ENCODE results near the gene LHFPL3. TPM values are rescaled to one million over a fixed set of nuclear protein-coding genes. Genes with fewer than 3 reads are reported as not detected.

LHFPL3 gene
- total RNA-seq, 1 experiment from 2014 or later, result not detected

- H3K36me3 ChIP-seq (ENCODE audit: insufficient read depth, low read length, poor library complexity, severe bottlenecking), result no peaks in the 10 kb centered on the region
- no peaks in the 10 kb centered on the region for H3K9me3 ChIP-seq (ENCODE audit: low read depth, low read length, poor library complexity, severe bottlenecking)
- no TSS peak for BruUV-seq (replicated peaks)
- H3K27me3 ChIP-seq (replicated peaks; ENCODE audit: insufficient read depth, low read depth, low read length, poor library complexity), result peaks cover 3% of the 10 kb centered on the region
- DNase-seq (ENCODE audit: low spot score), result no peak
- TF ChIP-seq CTCF (conservative IDR thresholded peaks at IDR 0.05; ENCODE audit: low read depth, low read length) (no peak), EZH2 (IDR thresholded peaks at IDR 0.05; ENCODE audit: borderline replicate concordance, low read depth, low read length, poor library complexity, severe bottlenecking) (no peak)
- no peaks in the 10 kb centered on the region for H3K4me1 ChIP-seq (ENCODE audit: insufficient read depth, low read length, poor library complexity, severe bottlenecking)
- no peak overlapping the region for H3K27ac ChIP-seq (ENCODE audit: low read depth, low read length, poor library complexity, severe bottlenecking)
- no peak overlapping the region for H3K4me3 ChIP-seq (ENCODE audit: low read depth, low read length, poor library complexity, severe bottlenecking)
- ChIA-PET CTCF (no interaction called here), POLR2A (ENCODE audit: low non-redundant PET) (no interaction called here)
- intact Hi-C loops (cut with micrococcal nuclease; ENCODE audit: unreplicated experiment), result no loop called here
Measured at GRCh38 chr7:104825099-104825498, 496.7 kb downstream of the LHFPL3 start.

- no peak for TF ChIP-seq EZH2 (IDR thresholded peaks at IDR 0.05; ENCODE audit: borderline replicate concordance, low read depth, low read length, poor library complexity, severe bottlenecking)
- TF ChIP-seq CTCF (conservative IDR thresholded peaks at IDR 0.05; ENCODE audit: low read depth, low read length), result no peak
- Histone ChIP-seq H3K36me3 (ENCODE audit: insufficient read depth, low read length, poor library complexity, severe bottlenecking) (no peaks in the 10 kb centered on the region), H3K27me3 (replicated peaks; ENCODE audit: insufficient read depth, low read depth, low read length, poor library complexity) (peaks cover 5% of the 10 kb centered on the region), H3K27ac (ENCODE audit: low read depth, low read length, poor library complexity, severe bottlenecking) (no peak overlapping the region), H3K4me1 (ENCODE audit: insufficient read depth, low read length, poor library complexity, severe bottlenecking) (no peaks in the 10 kb centered on the region), H3K9me3 (ENCODE audit: low read depth, low read length, poor library complexity, severe bottlenecking) (no peaks in the 10 kb centered on the region), H3K4me3 (ENCODE audit: low read depth, low read length, poor library complexity, severe bottlenecking) (no peak overlapping the region)
- ChIA-PET POLR2A (ENCODE audit: low non-redundant PET) (no interaction called here), CTCF (no interaction called here)
- intact Hi-C loops (cut with micrococcal nuclease; ENCODE audit: unreplicated experiment), result no loop called here
- no peak for DNase-seq (ENCODE audit: low spot score)
- BruUV-seq (replicated peaks), result no TSS peak
Measured at GRCh38 chr7:104826135-104826534, 497.7 kb downstream of the LHFPL3 start.

GRCh38 chr7:104836976-104837375 is 508.6 kb downstream of the LHFPL3 start:
- DNase-seq (ENCODE audit: low spot score), result no peak
- no peak for TF ChIP-seq CTCF (conservative IDR thresholded peaks at IDR 0.05; ENCODE audit: low read depth, low read length)
- TF ChIP-seq EZH2 (IDR thresholded peaks at IDR 0.05; ENCODE audit: borderline replicate concordance, low read depth, low read length, poor library complexity, severe bottlenecking), result no peak
- intact Hi-C loops (cut with micrococcal nuclease; ENCODE audit: unreplicated experiment), result no loop called here
- ChIA-PET CTCF (interaction anchor here (0.6 kb wide), 1 partner anchor 90 kb away, joined by 4 read pairs; no protein-coding TSS in a partner anchor), POLR2A (ENCODE audit: low non-redundant PET) (no interaction called here)
- Histone ChIP-seq H3K27ac (ENCODE audit: low read depth, low read length, poor library complexity, severe bottlenecking) (no peak overlapping the region), H3K27me3 (replicated peaks; ENCODE audit: insufficient read depth, low read depth, low read length, poor library complexity) (peaks cover 37% of the 10 kb centered on the region), H3K36me3 (ENCODE audit: insufficient read depth, low read length, poor library complexity, severe bottlenecking) (no peaks in the 10 kb centered on the region), H3K9me3 (ENCODE audit: low read depth, low read length, poor library complexity, severe bottlenecking) (no peaks in the 10 kb centered on the region), H3K4me3 (ENCODE audit: low read depth, low read length, poor library complexity, severe bottlenecking) (no peak overlapping the region), H3K4me1 (ENCODE audit: insufficient read depth, low read length, poor library complexity, severe bottlenecking) (no peaks in the 10 kb centered on the region)
- BruUV-seq (replicated peaks), result no TSS peak

Measured in A673 (cell line).